Endothelial cell of hepatic sinusoid (primary cell): Measurements from ENCODE around the gene PNPLA4.

ENCODE experiments used
- in situ Hi-C: cut with HindIII; loops from 2 replicates; pipeline ENCODE4 v1.10.0; 2017; ENCODE audit warnings: low sequenced_read_pairs

PNPLA4 gene

GRCh38 chrX:7876957-7877356 lies 50.3 kb downstream of the PNPLA4 start:
- in situ Hi-C loops = no loop called here

GRCh38 chrX:7872042-7872441 lies 55.2 kb downstream of the PNPLA4 start:
- in situ Hi-C loops = no loop called here

- in situ Hi-C loops = no loop called here
Observed at GRCh38 chrX:7852166-7852565, 75.0 kb downstream of the PNPLA4 start.
